SK-N-MC (cell line): ENCODE measurements around the gene SCMH1.

Source experiments
- EZH2 ChIP-seq: fragments of 200-600 bp; sonication (generic); IDR thresholded peaks from one replicate; pipeline ENCODE4 v1.6.1; 2017; ENCODE audit warnings: antibody characterized with exemption
- FOXP2 ChIP-seq: optimal IDR thresholded peaks from 2 replicates; pipeline ENCODE3; 2011; ENCODE audit warnings: mild to moderate bottlenecking, moderate library complexity; ENCODE audit not compliant: insufficient read depth; ENCODE audit errors: extremely low read length, control extremely low read depth
- POLR2AphosphoS5 ChIP-seq: IDR thresholded peaks from 2 replicates; pipeline ENCODE4 v1.6.1; 2012; ENCODE audit warnings: mild to moderate bottlenecking, low read depth, low read length, borderline replicate concordance

DNA sequence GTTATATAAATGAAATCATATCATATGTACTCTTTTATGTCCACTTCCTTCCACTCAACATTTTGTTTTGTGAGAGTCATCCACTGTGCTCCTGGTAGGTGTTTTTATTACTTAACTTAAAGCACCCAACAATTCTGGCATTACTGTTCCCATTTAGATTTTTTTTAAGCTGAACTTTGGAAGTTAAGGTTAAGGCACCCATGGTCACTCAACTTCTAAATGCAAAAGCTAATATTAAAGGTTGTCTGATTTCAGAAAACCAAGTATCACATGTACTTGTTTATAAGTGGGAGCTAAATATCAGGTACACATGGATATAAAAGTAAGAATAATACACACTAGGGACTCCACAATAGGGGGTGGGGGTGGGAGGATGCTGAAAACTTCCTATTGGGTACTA is 42.7 kb downstream of the SCMH1 start:
- no peak for TF ChIP-seq POLR2AphosphoS5
- TF ChIP-seq EZH2: no peak
- no peak for TF ChIP-seq FOXP2
